ENCODE data around the gene FCER1G. TPM values are rescaled to one million over a fixed set of nuclear protein-coding genes. Genes with fewer than 3 reads are reported as not detected.

The FCER1G gene
- total and polyA plus RNA-seq, 10 donors, result 148 to 402 (median 243) TPM

GRCh38 chr1:161216945-161217712 lies 2.0 kb downstream of the FCER1G start:
- Histone ChIP-seq H3K4me3 (peak overlapping the region in 7 of 8 donors; percentile 15 to 68 (median 39)), H3K9me3 (no peaks in the 10 kb centered on the region), H3K4me1 (peaks cover 0 to 65% (median 24%) of the 10 kb centered on the region in 6 donors), H3K27me3 (replicated peaks in 1 of 7) (peaks cover 0 to 11% (median 0%) of the 10 kb centered on the region in 7 donors), H3K27ac (peak overlapping the region; percentile 36 to 95 (median 90)), H3K36me3 (peaks cover 1 to 57% (median 30%) of the 10 kb centered on the region in 6 donors)
- intact Hi-C loops (cut with DNase I; ENCODE audit: low total_unique reads), result no loop called here
- TF ChIP-seq POLR2AphosphoS5 (IDR thresholded peaks at IDR 0.05) (peak in 1 of 3 donors; percentile 84), CTCF (IDR thresholded peaks at IDR 0.05 in 8 of 11, conservative IDR thresholded peaks at IDR 0.05 in 3 of 11) (no peak), POLR2A (IDR thresholded peaks at IDR 0.05) (no peak)
- peak; percentile 9 for DNase-seq
- 23 to 60% (median 34%) methylated on average over 7 of the region's 7 CpGs for WGBS, 5 donors

- WGBS, 5 donors, result 48 to 65% (median 56%) methylated on average over 6 of the region's 6 CpGs
- H3K27ac ChIP-seq, result peak overlapping the region in 7 of 8 donors; percentile 87 to 95 (median 91)
These were observed 2.7 kb downstream of the FCER1G start for GRCh38 chr1:161217831-161218230.

GRCh38 chr1:161218301-161219077 lies 3.4 kb downstream of the FCER1G start:
- peaks cover 0 to 15% (median 0%) of the 10 kb centered on the region in 7 donors for H3K27me3 ChIP-seq (replicated peaks in 1 of 7)
- H3K4me3 ChIP-seq, result peak overlapping the region in 3 of 8 donors; percentile 39 to 68 (median 51)
- intact Hi-C loops (cut with DNase I; ENCODE audit: low total_unique reads), result no loop called here
- H3K9me3 ChIP-seq, result no peaks in the 10 kb centered on the region
- H3K36me3 ChIP-seq, result peaks cover 0 to 43% (median 16%) of the 10 kb centered on the region in 6 donors
- peaks cover 0 to 62% (median 24%) of the 10 kb centered on the region in 6 donors for H3K4me1 ChIP-seq
- 62 to 79% (median 76%) methylated on average over 8 of the region's 8 CpGs for WGBS, 5 donors
- DNase-seq, result peak; percentile 58
- H3K27ac ChIP-seq, result peak overlapping the region in 7 of 8 donors; percentile 87 to 95 (median 91)
- TF ChIP-seq CTCF (IDR thresholded peaks at IDR 0.05 in 8 of 11, conservative IDR thresholded peaks at IDR 0.05 in 3 of 11) (no peak), POLR2A (IDR thresholded peaks at IDR 0.05) (no peak), POLR2AphosphoS5 (IDR thresholded peaks at IDR 0.05) (no peak)

More at GRCh38 chr1:161217831-161218230, 2.7 kb downstream of the FCER1G start:
- peaks cover 0 to 50% (median 23%) of the 10 kb centered on the region in 6 donors for H3K36me3 ChIP-seq
- H3K4me3 ChIP-seq, result peak overlapping the region in 7 of 8 donors; percentile 13 to 68 (median 39)
- H3K27me3 ChIP-seq (replicated peaks in 1 of 7), result peaks cover 0 to 11% (median 0%) of the 10 kb centered on the region in 7 donors
- peaks cover 0 to 65% (median 24%) of the 10 kb centered on the region in 6 donors for H3K4me1 ChIP-seq
- H3K9me3 ChIP-seq, result no peaks in the 10 kb centered on the region
- intact Hi-C loops (cut with DNase I; ENCODE audit: low total_unique reads), result no loop called here
- DNase-seq, result peak; percentile 63
- TF ChIP-seq POLR2A (IDR thresholded peaks at IDR 0.05), result no peak
- no peak for TF ChIP-seq POLR2AphosphoS5 (IDR thresholded peaks at IDR 0.05)
- TF ChIP-seq CTCF (IDR thresholded peaks at IDR 0.05 in 8 of 11, conservative IDR thresholded peaks at IDR 0.05 in 3 of 11), result no peak
